Muscle layer of duodenum (tissue), 2 donors: ENCODE results near the gene PPP1R3E.

Experiments used
- H3K27ac ChIP-seq: one replicate; pipeline ENCODE4 v1.7.0; 2013; ENCODE audit warnings: mild to moderate bottlenecking, low read length
- H3K27me3 ChIP-seq: one replicate; pipeline ENCODE4 v1.7.0; 2013; ENCODE audit warnings: low read depth, mild to moderate bottlenecking, control low read depth, low read length
- H3K36me3 ChIP-seq, 2 donors: one replicate each; pipeline ENCODE4 v1.7.0; 2013; ENCODE audit warnings: low read length in 2 of 2, control low read depth in 1 of 2, mild to moderate bottlenecking in 1 of 2; ENCODE audit not compliant: insufficient read depth in 2 of 2, control insufficient read depth in 1 of 2
- H3K4me1 ChIP-seq, 2 donors: one replicate each; pipeline ENCODE4 v1.7.0; 2013; ENCODE audit warnings: low read length in 2 of 2, mild to moderate bottlenecking in 2 of 2, control low read depth in 1 of 2, moderate library complexity in 1 of 2; ENCODE audit not compliant: insufficient read depth in 2 of 2, control insufficient read depth in 1 of 2
- H3K4me3 ChIP-seq, 2 donors: one replicate each; pipeline ENCODE4 v1.7.0; 2013; ENCODE audit warnings: low read length in 2 of 2, low read depth in 1 of 2, mild to moderate bottlenecking in 1 of 2
- H3K9me3 ChIP-seq, 2 donors: one replicate each; pipeline ENCODE4 v1.7.0; 2013; ENCODE audit warnings: low read length in 2 of 2, control low read depth in 1 of 2, mild to moderate bottlenecking in 1 of 2; ENCODE audit not compliant: control insufficient read depth in 1 of 2
- donor health status: healthy.

PPP1R3E gene, protein sequence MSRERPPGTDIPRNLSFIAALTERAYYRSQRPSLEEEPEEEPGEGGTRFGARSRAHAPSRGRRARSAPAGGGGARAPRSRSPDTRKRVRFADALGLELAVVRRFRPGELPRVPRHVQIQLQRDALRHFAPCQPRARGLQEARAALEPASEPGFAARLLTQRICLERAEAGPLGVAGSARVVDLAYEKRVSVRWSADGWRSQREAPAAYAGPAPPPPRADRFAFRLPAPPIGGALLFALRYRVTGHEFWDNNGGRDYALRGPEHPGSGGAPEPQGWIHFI

GRCh38 chr14:23302290-23303225 is at the start of gene PPP1R3E:
TSS of gene PPP1R3E (minus strand) at chr14:23302859. CDS start at chr14:23302576, 283 bp downstream.
- Histone ChIP-seq H3K27me3 (no peaks in the 10 kb centered on the region), H3K27ac (peak within 1 kb of the TSS; percentile 80), H3K9me3 (no peaks in the 10 kb centered on the region), H3K36me3 (peaks cover 0 to 18% of the 10 kb centered on the region in 2 donors), H3K4me3 (peak within 1 kb of the TSS; percentile 76 to 85), H3K4me1 (peaks cover 20 to 33% of the 10 kb centered on the region in 2 donors)

DNA sequence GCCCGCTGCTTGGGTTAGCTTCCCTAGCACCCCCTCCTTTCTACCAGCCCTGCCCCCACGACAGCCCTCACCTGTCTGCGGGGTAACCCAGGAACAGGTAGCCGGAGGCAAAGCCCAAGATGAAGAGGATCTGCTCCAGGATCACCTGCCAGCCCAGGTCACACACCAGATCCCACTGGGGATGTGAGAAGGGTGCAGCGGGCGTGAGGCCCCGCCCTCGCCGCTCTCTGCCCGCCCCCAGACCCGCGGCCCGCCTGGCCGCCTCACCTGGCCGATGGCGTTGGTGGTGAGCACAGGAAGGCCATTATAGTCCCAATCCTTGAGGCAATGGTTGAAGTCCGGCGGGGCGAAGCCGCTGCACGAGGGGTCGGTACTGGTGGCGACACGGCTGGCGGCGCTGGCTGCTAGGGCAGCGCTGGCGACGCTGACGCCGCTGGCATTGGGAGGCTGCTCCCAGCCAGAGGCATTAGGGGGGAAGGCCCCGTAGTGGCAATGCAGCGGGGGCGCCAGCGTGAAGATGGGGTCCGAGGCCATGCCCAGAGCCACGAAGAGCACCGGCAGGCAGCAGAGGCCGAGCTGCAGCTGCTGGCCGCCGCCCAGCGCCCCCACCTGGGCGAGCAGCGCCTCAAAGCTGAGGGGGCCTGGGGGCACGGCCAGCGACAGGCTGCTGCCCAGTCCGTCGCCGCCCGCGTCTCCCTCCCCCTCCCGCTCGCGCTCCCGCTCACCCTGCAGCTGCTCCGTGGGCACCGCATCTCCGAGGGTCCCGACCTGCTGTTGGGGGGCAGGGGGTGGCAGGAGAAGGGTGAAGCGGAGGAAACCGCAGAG is 49.2 kb upstream of the PPP1R3E start:
- H3K27ac ChIP-seq: no peak overlapping the region
- H3K4me1 ChIP-seq: peaks cover 0 to 10% of the 10 kb centered on the region in 2 donors
- H3K9me3 ChIP-seq: no peaks in the 10 kb centered on the region
- peak overlapping the region; percentile 23 to 74 for H3K4me3 ChIP-seq
- peaks cover 0 to under 1% of the 10 kb centered on the region in 2 donors for H3K36me3 ChIP-seq
- peaks cover 6% of the 10 kb centered on the region for H3K27me3 ChIP-seq

DNA sequence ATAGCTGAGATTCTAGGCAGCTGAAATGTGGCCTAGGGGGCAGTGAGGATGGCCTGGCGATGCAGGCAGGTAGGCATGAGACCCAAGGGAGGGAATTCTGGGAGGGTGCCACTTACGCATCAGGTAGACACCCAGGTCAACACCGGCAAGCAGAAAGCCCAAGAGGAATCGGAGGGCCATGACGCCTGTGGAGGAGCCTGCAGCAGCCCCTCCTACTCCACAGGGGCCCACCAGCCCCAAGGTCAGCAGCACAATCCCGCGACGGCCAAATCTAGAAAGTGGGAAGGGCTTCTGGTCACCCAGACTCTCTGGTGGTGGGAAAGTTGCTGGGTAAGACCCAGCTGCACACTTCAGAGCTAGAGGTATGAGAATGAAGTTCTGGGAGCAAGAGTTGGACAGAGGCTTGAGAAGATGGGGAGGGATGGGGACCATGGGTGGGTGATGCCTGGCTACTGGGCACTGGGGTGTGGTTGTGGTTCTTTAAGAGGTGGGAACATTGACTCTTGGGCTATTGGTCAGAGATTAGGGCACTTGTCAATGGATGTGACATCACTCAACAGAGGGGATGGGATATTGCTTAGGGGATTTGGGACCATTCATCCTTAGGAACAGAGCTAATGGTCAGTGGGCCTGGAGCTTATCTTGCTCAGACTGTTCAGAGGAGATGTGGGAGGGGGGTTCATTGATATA is 46.6 kb upstream of the PPP1R3E start:
- Histone ChIP-seq H3K27ac (no peak overlapping the region), H3K36me3 (peaks cover 0 to 6% of the 10 kb centered on the region in 2 donors), H3K4me3 (no peak overlapping the region), H3K27me3 (peaks cover 6% of the 10 kb centered on the region), H3K4me1 (peaks cover 0 to 10% of the 10 kb centered on the region in 2 donors), H3K9me3 (no peaks in the 10 kb centered on the region)

GRCh38 chr14:23348297-23348655 is 45.6 kb upstream of the PPP1R3E start:
- Histone ChIP-seq H3K4me3 (no peak overlapping the region), H3K36me3 (peaks cover 0 to 6% of the 10 kb centered on the region in 2 donors), H3K9me3 (no peaks in the 10 kb centered on the region), H3K4me1 (peaks cover 0 to 10% of the 10 kb centered on the region in 2 donors), H3K27ac (no peak overlapping the region), H3K27me3 (peaks cover 6% of the 10 kb centered on the region)

DNA sequence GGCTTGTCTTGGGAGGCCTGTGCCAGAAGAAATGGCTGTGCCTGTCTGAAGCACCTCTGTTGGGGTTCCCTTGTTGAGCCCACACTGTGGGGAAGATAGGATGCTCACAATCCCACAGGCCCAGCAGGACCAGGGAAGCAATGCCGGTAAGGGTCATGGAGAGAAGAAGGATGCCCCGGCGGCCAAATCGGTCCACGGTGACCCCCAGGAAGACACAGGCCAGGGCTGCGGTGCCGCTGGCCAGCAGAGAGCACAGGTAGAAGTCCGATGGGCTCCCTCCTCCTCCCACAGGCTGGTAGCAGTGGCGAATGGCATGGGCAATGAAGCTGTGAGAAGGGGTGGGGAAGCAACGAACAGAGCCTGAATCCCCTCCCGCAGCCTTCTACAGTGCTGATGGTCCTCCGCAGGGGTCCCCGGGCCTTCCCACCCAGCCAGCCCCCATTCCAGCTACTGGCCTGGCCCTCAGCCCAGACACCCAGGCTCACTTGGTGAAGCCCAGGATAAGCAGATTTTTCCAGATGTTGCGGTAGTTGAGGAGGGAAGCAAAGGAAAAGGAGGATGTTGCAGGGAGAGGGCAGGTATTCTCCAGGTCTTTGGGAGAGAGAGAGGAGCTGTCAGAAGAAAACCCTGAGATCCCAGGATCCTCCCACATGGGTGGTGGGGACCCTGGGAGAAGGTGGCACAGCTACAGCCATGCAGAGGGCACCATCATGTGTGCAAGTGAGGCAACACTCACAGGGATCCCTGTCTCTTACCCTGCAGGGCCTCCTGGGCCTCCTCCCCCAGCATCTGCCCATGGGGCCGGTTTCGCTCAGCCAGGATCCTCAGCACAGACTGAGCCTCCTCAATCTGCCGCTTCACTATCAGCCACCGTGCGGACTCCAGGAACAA is 45.0 kb upstream of the PPP1R3E start:
- H3K27me3 ChIP-seq: peaks cover 6% of the 10 kb centered on the region
- H3K4me3 ChIP-seq: no peak overlapping the region
- peaks cover 0 to 6% of the 10 kb centered on the region in 2 donors for H3K36me3 ChIP-seq
- no peak overlapping the region for H3K27ac ChIP-seq
- H3K9me3 ChIP-seq: no peaks in the 10 kb centered on the region
- H3K4me1 ChIP-seq: peaks cover 0 to 10% of the 10 kb centered on the region in 2 donors

- Histone ChIP-seq H3K4me3 (no peak overlapping the region), H3K4me1 (peaks cover 0 to 4% of the 10 kb centered on the region in 2 donors), H3K9me3 (no peaks in the 10 kb centered on the region), H3K27ac (no peak overlapping the region), H3K27me3 (peaks cover 3% of the 10 kb centered on the region), H3K36me3 (peaks cover 0 to 6% of the 10 kb centered on the region in 2 donors)
Measured at GRCh38 chr14:23346693-23347405, 44.2 kb upstream of the PPP1R3E start.

GRCh38 chr14:23345987-23346692 is 43.5 kb upstream of the PPP1R3E start:
- no peak overlapping the region for H3K27ac ChIP-seq
- peaks cover 0 to 6% of the 10 kb centered on the region in 2 donors for H3K36me3 ChIP-seq
- no peaks in the 10 kb centered on the region for H3K9me3 ChIP-seq
- H3K4me3 ChIP-seq: no peak overlapping the region
- no peaks in the 10 kb centered on the region for H3K4me1 ChIP-seq
- H3K27me3 ChIP-seq: no peaks in the 10 kb centered on the region

GRCh38 chr14:23344481-23344880 is 41.8 kb upstream of the PPP1R3E start:
- H3K4me1 ChIP-seq: no peaks in the 10 kb centered on the region
- H3K9me3 ChIP-seq: no peaks in the 10 kb centered on the region
- H3K4me3 ChIP-seq: no peak overlapping the region
- H3K27me3 ChIP-seq: no peaks in the 10 kb centered on the region
- peaks cover 0 to 6% of the 10 kb centered on the region in 2 donors for H3K36me3 ChIP-seq
- no peak overlapping the region for H3K27ac ChIP-seq

DNA sequence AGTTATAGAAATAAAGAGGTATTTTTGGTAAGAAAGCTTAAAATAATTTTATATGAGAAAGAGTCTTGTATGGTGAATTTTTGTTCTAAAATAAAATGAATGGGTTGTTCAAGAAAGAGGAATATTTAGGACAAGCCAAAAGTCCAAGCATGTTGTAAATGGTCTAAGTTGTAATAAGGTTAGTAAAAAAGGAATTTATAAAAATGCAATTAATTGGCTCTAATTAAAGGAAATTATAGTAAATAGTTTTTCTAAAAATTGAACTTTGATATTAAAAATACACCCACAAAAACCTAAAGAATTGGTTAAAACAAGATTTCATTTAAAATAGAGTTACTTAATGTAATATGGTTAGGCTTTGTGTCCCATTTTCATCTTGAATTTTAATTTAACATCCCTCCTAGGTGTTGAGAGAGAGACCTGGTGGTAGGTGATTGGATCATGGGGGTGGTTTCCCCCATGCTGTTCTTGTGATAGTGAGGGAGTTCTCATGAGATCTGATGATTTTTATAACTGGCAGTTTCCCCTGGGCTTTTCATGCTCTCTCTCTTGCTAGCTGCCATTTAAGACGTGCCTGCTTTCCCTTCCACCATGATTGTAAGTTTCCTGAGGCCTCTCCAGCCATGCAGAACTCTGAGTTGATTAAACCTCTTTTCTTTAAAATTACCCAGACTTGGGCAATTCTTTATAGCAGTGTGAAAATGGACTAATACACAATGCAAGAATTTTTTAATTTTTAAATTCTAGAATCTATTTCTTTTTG is 37.0 kb upstream of the PPP1R3E start:
- no peaks in the 10 kb centered on the region for H3K4me1 ChIP-seq
- no peak overlapping the region for H3K4me3 ChIP-seq
- H3K36me3 ChIP-seq: no peaks in the 10 kb centered on the region
- no peaks in the 10 kb centered on the region for H3K27me3 ChIP-seq
- H3K27ac ChIP-seq: no peak overlapping the region
- H3K9me3 ChIP-seq: no peaks in the 10 kb centered on the region
